Trophoblast cell (in vitro differentiated cells and primary cell): Measurements from ENCODE around the gene QKI.

Experiments used
- DNase-seq, 2 donors: peaks; one replicate each; pipeline ENCODE4 v3.0.0-alpha.2; 2016
- H2AFZ ChIP-seq: 2 replicates; pipeline ENCODE4 v1.6.1; 2013; ENCODE audit warnings: low read length, moderate library complexity, mild to moderate bottlenecking; ENCODE audit not compliant: insufficient read depth, poor library complexity
- H2AK5ac ChIP-seq: 2 replicates; pipeline ENCODE4 v1.6.1; 2013; ENCODE audit warnings: mild to moderate bottlenecking, low read length
- H2BK120ac ChIP-seq: 2 replicates; pipeline ENCODE4 v1.6.1; 2013; ENCODE audit warnings: low read length, mild to moderate bottlenecking, moderate library complexity; ENCODE audit not compliant: insufficient read depth, poor library complexity
- H2BK12ac ChIP-seq: 2 replicates; pipeline ENCODE4 v1.6.1; 2013; ENCODE audit warnings: mild to moderate bottlenecking, low read length, moderate library complexity
- H2BK5ac ChIP-seq: 2 replicates; pipeline ENCODE4 v1.6.1; 2013; ENCODE audit warnings: low read length, low read depth, moderate library complexity, mild to moderate bottlenecking; ENCODE audit not compliant: poor library complexity
- H3K14ac ChIP-seq: 2 replicates; pipeline ENCODE4 v1.6.1; 2013; ENCODE audit warnings: mild to moderate bottlenecking, low read length
- H3K18ac ChIP-seq: 2 replicates; pipeline ENCODE4 v1.6.1; 2013; ENCODE audit warnings: mild to moderate bottlenecking, low read length
- H3K23ac ChIP-seq: 2 replicates; pipeline ENCODE4 v1.6.1; 2013; ENCODE audit warnings: low read length
- H3K27ac ChIP-seq: 2 replicates; pipeline ENCODE4 v1.5.1; 2013; ENCODE audit warnings: low read depth, mild to moderate bottlenecking, inconsistent platforms, low read length, moderate library complexity
- H3K27me3 ChIP-seq: 2 replicates; pipeline ENCODE4 v1.6.1; 2013; ENCODE audit warnings: inconsistent platforms, mild to moderate bottlenecking, low read length, moderate library complexity; ENCODE audit not compliant: insufficient read depth
- H3K36me3 ChIP-seq, 2 experiments: 1 replicate in 1 of 2; 2 replicates in 1 of 2; pipeline ENCODE4 v1.6.1; 2013; ENCODE audit warnings: low read length in 2 of 2, mild to moderate bottlenecking in 2 of 2, moderate library complexity in 1 of 2; ENCODE audit not compliant: insufficient read depth in 2 of 2, control insufficient read depth in 1 of 2
- H3K4ac ChIP-seq: 2 replicates; pipeline ENCODE4 v1.6.1; 2013; ENCODE audit warnings: low read depth, mild to moderate bottlenecking, low read length, moderate library complexity
- H3K4me1 ChIP-seq, 2 experiments: 1 replicate in 1 of 2; 2 replicates in 1 of 2; pipeline ENCODE4 v1.6.1; 2013; ENCODE audit warnings: low read length in 2 of 2, mild to moderate bottlenecking in 2 of 2, moderate library complexity in 1 of 2; ENCODE audit not compliant: insufficient read depth in 2 of 2, control insufficient read depth in 1 of 2
- H3K4me2 ChIP-seq: 2 replicates; pipeline ENCODE4 v1.6.1; 2013; ENCODE audit warnings: inconsistent platforms, mild to moderate bottlenecking, low read length, moderate library complexity
- H3K4me3 ChIP-seq: 2 replicates; pipeline ENCODE4 v1.5.1; 2013; ENCODE audit warnings: mild to moderate bottlenecking, low read depth, low read length, inconsistent platforms
- H3K79me1 ChIP-seq: one replicate; pipeline ENCODE4 v1.6.1; 2013; ENCODE audit warnings: low read length
- H3K79me2 ChIP-seq: 2 replicates; pipeline ENCODE4 v1.6.1; 2013; ENCODE audit warnings: low read length, mild to moderate bottlenecking; ENCODE audit not compliant: control insufficient read depth, insufficient read depth, poor library complexity
- H3K9ac ChIP-seq: 2 replicates; pipeline ENCODE4 v1.6.1; 2013; ENCODE audit warnings: mild to moderate bottlenecking, low read length
- H3K9me3 ChIP-seq: 2 replicates; pipeline ENCODE4 v1.6.1; 2013; ENCODE audit warnings: low read depth, mild to moderate bottlenecking, control low read depth, inconsistent platforms, low read length; ENCODE audit not compliant: insufficient read depth
- H4K12ac ChIP-seq: 2 replicates; pipeline ENCODE4 v1.6.1; 2013; ENCODE audit warnings: low read depth, mild to moderate bottlenecking, low read length, moderate library complexity
- H4K8ac ChIP-seq: 2 replicates; pipeline ENCODE4 v1.6.1; 2013; ENCODE audit warnings: low read depth, mild to moderate bottlenecking, low read length, moderate library complexity
- H4K91ac ChIP-seq: one replicate; pipeline ENCODE4 v1.6.1; 2013; ENCODE audit warnings: low read depth, mild to moderate bottlenecking, low read length, moderate library complexity
- WGBS: extraction: QIAGEN DNeasy Blood & Tissue Kit; methylation state at CpG from one replicate; pipeline ENCODE4 v1.1.7; 2013; ENCODE audit warnings: missing lambda C conversion rate; ENCODE audit not compliant: insufficient read length, insufficient coverage; ENCODE audit errors: extremely low coverage; 5-methylcytosine and 5-hydroxymethylcytosine counted together

Gene QKI

DNA sequence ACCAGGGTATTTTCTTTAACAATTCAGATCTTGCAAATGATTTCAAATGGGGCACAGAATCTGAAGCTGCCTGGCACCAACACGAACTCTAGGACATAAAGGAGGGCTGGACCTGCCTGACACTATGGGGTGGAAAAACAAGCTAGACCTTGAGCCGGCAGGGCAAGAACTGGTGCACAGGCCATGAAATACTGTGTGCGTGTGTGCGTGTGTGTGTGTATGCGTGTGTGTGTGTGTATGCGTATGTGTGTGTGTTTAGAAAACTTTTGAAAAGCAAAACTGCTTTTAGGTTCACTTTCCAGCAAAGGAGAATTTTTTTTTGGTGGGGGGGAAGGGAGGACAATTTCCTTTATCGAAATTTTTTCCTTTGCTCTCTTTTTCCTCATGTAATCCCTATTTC, 11.9 kb upstream of the QKI start:
- no peak overlapping the region for H2AFZ ChIP-seq
- no peak overlapping the region for H3K27ac ChIP-seq

DNA sequence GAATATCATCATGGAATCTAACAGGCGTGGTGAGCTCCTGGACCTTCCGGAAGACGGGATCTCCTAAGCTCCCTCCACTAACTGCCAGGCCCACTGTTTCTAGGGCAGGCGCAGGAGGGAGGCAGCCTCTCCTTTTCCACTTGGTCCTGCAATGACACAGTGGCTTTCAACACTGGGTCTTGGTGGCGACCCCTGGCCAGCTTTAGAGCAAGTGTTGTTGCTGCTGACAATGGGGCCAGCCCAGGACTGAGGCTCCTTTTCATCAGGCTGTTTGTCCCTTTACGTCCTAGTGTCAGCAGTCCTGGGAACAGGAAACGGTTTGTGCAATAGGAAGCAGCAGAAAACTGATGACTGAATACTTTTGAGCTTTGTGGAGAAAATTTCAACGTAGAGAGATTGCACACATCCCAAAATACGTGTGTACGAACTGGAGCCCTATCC, 9.7 kb upstream of the QKI start:
- no peak overlapping the region for H2AK5ac ChIP-seq
- no peak overlapping the region for H3K9ac ChIP-seq
- no peak overlapping the region for H2BK120ac ChIP-seq
- H3K27ac ChIP-seq, result no peak overlapping the region
- no peak overlapping the region for H2AFZ ChIP-seq
- no peak overlapping the region for H2BK12ac ChIP-seq
- H4K91ac ChIP-seq, result no peak overlapping the region
- H3K27me3 ChIP-seq, result no peaks in the 10 kb centered on the region
- WGBS, result no CpG with 5 or more reads among the region's 10 CpGs
- H3K4me1 ChIP-seq, result no peaks in the 10 kb centered on the region
- no peak overlapping the region for H2BK5ac ChIP-seq
- H3K79me1 ChIP-seq, result peaks cover 7% of the 10 kb centered on the region
- H3K23ac ChIP-seq, result no peak overlapping the region
- no peak overlapping the region for H3K18ac ChIP-seq
- H3K4ac ChIP-seq, result no peak overlapping the region
- no peaks in the 10 kb centered on the region for H3K9me3 ChIP-seq
- no peak overlapping the region for H3K14ac ChIP-seq
- no peak overlapping the region for H3K4me3 ChIP-seq
- no peaks in the 10 kb centered on the region for H3K36me3 ChIP-seq
- no peak overlapping the region for H4K8ac ChIP-seq
- H3K4me2 ChIP-seq, result no peak overlapping the region
- H4K12ac ChIP-seq, result no peak overlapping the region
- peaks cover 2% of the 10 kb centered on the region for H3K79me2 ChIP-seq
- no peak for DNase-seq

More for the DNA sequence above, 11.9 kb upstream of the QKI start:
- Histone ChIP-seq H3K14ac (no peak overlapping the region), H2BK120ac (no peak overlapping the region), H4K12ac (no peak overlapping the region), H3K4ac (no peak overlapping the region), H2BK5ac (no peak overlapping the region), H3K18ac (peak overlapping the region; percentile 50), H3K79me2 (peaks cover 2% of the 10 kb centered on the region), H3K79me1 (peaks cover 7% of the 10 kb centered on the region), H3K9me3 (no peaks in the 10 kb centered on the region), H3K23ac (no peak overlapping the region), H2AK5ac (no peak overlapping the region), H3K27me3 (no peaks in the 10 kb centered on the region), H4K8ac (no peak overlapping the region), H3K36me3 (no peaks in the 10 kb centered on the region), H3K4me1 (no peaks in the 10 kb centered on the region), H3K9ac (no peak overlapping the region), H3K4me3 (no peak overlapping the region), H4K91ac (no peak overlapping the region), H3K4me2 (no peak overlapping the region), H2BK12ac (peak overlapping the region; percentile 62)
- 100% methylated on average over 2 of the region's 7 CpGs for WGBS
- no peak for DNase-seq

DNA sequence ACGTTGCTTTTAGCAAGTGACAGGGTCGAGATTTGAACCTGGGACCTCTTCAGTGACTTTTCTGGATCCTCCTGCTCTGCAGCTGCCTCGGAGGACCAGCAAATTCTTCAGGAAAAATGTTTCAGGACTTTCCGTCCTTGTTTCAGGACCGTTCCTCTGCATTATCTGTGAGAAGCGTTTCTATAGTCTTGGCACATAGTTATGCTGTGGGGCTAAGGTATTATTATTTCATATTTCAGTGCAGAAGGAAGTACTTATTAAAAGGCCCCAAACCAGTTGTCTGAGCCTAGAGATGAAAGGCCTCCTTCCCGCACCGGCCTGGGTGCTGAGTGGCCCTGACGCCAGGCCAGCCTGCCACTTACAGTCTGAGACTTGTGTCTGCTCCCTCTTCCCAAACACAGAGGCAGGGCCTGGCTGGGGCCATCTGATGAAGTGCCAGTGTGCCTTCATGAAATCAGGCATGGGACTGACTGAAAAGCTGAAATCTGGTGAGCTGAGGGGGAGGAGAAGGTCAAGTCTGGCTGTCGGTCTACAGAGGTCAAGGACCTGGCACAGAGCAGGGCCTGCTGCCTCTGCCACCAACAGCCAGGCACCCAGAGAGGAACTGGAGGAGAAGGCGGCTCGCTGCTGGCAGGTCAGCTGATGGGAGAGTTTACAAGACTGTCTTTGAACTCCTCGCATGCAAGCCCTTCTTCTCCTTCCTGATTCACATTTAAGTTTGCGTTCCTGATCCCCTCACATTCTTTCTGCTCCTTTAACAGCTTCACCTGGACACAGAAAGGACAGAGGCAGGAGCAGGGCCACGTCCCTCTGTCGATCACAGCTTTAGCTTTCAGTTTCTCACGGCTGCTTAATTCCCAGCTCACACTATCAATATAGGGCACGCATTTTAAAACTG, 8.9 kb upstream of the QKI start:
- Histone ChIP-seq H2BK12ac (peak overlapping the region; percentile 52), H3K27ac (no peak overlapping the region), H3K79me1 (peaks cover 7% of the 10 kb centered on the region), H2AFZ (no peak overlapping the region), H3K4me3 (no peak overlapping the region), H3K79me2 (peaks cover 2% of the 10 kb centered on the region), H3K4me1 (no peaks in the 10 kb centered on the region), H3K9ac (no peak overlapping the region), H2BK120ac (no peak overlapping the region), H4K91ac (peak overlapping the region; percentile 10), H3K9me3 (no peaks in the 10 kb centered on the region), H3K27me3 (no peaks in the 10 kb centered on the region), H4K8ac (peak overlapping the region; percentile 20), H2BK5ac (no peak overlapping the region), H3K4me2 (no peak overlapping the region), H2AK5ac (no peak overlapping the region), H3K18ac (peak overlapping the region; percentile 38), H4K12ac (no peak overlapping the region), H3K14ac (peak overlapping the region; percentile 28), H3K36me3 (no peaks in the 10 kb centered on the region), H3K4ac (no peak overlapping the region), H3K23ac (no peak overlapping the region)
- no peak for DNase-seq
- WGBS, result no CpG with 5 or more reads among the region's 18 CpGs

DNA sequence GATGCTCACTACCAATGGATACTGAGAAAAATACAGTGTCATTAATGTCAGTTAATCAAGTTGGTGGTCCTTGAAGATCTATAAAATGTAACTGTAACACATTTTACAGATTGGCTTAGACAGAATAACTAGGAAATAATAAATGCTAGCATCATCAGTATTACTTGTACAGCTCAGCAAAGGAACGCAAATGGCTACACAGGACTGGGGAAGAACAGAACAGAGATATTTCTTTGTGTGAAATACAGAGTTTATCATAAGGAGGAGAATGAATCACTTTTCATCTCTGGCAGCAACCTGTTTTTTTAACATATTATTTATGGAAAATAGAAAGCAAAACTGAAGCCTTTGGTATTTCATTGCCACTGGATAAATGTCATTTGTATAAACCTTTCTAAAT, 8.2 kb upstream of the QKI start:
- no peak overlapping the region for H3K4me2 ChIP-seq
- H3K79me2 ChIP-seq, result peaks cover 2% of the 10 kb centered on the region
- H3K79me1 ChIP-seq, result peaks cover 7% of the 10 kb centered on the region
- H3K4ac ChIP-seq, result no peak overlapping the region
- no peak overlapping the region for H2BK120ac ChIP-seq
- no CpG with 5 or more reads among the region's 1 CpG for WGBS
- no peak overlapping the region for H4K91ac ChIP-seq
- no peak overlapping the region for H3K14ac ChIP-seq
- no peak overlapping the region for H3K4me3 ChIP-seq
- H3K18ac ChIP-seq, result no peak overlapping the region
- no peak overlapping the region for H2BK12ac ChIP-seq
- no peak overlapping the region for H3K27ac ChIP-seq
- no peak overlapping the region for H3K23ac ChIP-seq
- no peak for DNase-seq
- no peak overlapping the region for H2AFZ ChIP-seq
- no peak overlapping the region for H3K9ac ChIP-seq
- no peaks in the 10 kb centered on the region for H3K4me1 ChIP-seq
- no peak overlapping the region for H4K12ac ChIP-seq
- H2BK5ac ChIP-seq, result no peak overlapping the region
- H3K9me3 ChIP-seq, result no peaks in the 10 kb centered on the region
- H3K36me3 ChIP-seq, result no peaks in the 10 kb centered on the region
- no peak overlapping the region for H2AK5ac ChIP-seq
- no peak overlapping the region for H4K8ac ChIP-seq
- no peaks in the 10 kb centered on the region for H3K27me3 ChIP-seq
